NCI-H345 (cell line): ENCODE data around the gene CDC16.
"Not testable (repeated sequence)": the region's sequence is repeated elsewhere in the genome, so short reads cannot be mapped to it uniquely, and the experiment has no call there.

Experiments
- DNase-seq: peaks from one replicate; lab custom pipeline; 2025; lab: John Stamatoyannopoulos, UW

CDC16 gene

GRCh38 chr13:114234645-114235421 is at the start of gene CDC16:
Gene CDC16 (plus strand): TSS chr13:114234897. CDS start chr13:114235085, 188 bp downstream.
- peak; percentile 95 for DNase-seq

- no peak for DNase-seq
Measured at GRCh38 chr13:114185182-114185971, 49.3 kb upstream of the CDC16 start.

- no peak for DNase-seq
Measured at GRCh38 chr13:114194853-114195252, 39.8 kb upstream of the CDC16 start.

GRCh38 chr13:114196629-114197028 is 38.1 kb upstream of the CDC16 start:
- DNase-seq, result no peak

GRCh38 chr13:114198556-114198955 is 36.1 kb upstream of the CDC16 start:
- no peak for DNase-seq

- not testable (repeated sequence) for DNase-seq
Measured at GRCh38 chr13:114199526-114199925, 35.2 kb upstream of the CDC16 start.

- no peak for DNase-seq
Measured at GRCh38 chr13:114199954-114200353, 34.7 kb upstream of the CDC16 start.

- DNase-seq, result peak; percentile 15
Measured at GRCh38 chr13:114200399-114200911, 34.2 kb upstream of the CDC16 start.

- no peak for DNase-seq
Measured at GRCh38 chr13:114202581-114202980, 32.1 kb upstream of the CDC16 start.

GRCh38 chr13:114203536-114203935 is 31.2 kb upstream of the CDC16 start:
- DNase-seq, result peak; percentile 14

- no peak for DNase-seq
Measured at GRCh38 chr13:114204894-114205293, 29.8 kb upstream of the CDC16 start.

GRCh38 chr13:114208134-114208533 is 26.6 kb upstream of the CDC16 start:
- DNase-seq, result no peak

GRCh38 chr13:114211446-114212157 is 23.1 kb upstream of the CDC16 start:
- peak; percentile 56 for DNase-seq

GRCh38 chr13:114212158-114212495 is 22.6 kb upstream of the CDC16 start:
- DNase-seq, result no peak

- DNase-seq, result no peak
Measured at GRCh38 chr13:114213980-114214379, 20.7 kb upstream of the CDC16 start.

- no peak for DNase-seq
Measured at GRCh38 chr13:114219392-114219791, 15.3 kb upstream of the CDC16 start.

- no peak for DNase-seq
Measured at GRCh38 chr13:114222461-114222968, 12.2 kb upstream of the CDC16 start.

GRCh38 chr13:114224201-114224600 is 10.5 kb upstream of the CDC16 start:
- no peak for DNase-seq

- DNase-seq, result no peak
Measured at GRCh38 chr13:114225610-114226009, 9.1 kb upstream of the CDC16 start.

GRCh38 chr13:114226088-114226487 is 8.6 kb upstream of the CDC16 start:
- no peak for DNase-seq

- peak; percentile 84 for DNase-seq
Measured at GRCh38 chr13:114226699-114227323, 7.9 kb upstream of the CDC16 start.

GRCh38 chr13:114227528-114227927 is 7.2 kb upstream of the CDC16 start:
- no peak for DNase-seq
